ENCODE results near the gene SLC25A11.

The SLC25A11 gene

GRCh38 chr17:4978726-4979125 lies 38.9 kb upstream of the SLC25A11 start:
- no peak for TF ChIP-seq CTCF (IDR thresholded peaks at IDR 0.05; ENCODE audit: insufficient read depth, low read depth, low read length, missing control alignments)
- H3K4me3 ChIP-seq (ENCODE audit: low read length): no peak overlapping the region
- DNase-seq (ENCODE audit: low read depth): no peak

GRCh38 chr17:4974115-4974670 lies 34.3 kb upstream of the SLC25A11 start:
- no peak for TF ChIP-seq CTCF (IDR thresholded peaks at IDR 0.05; ENCODE audit: insufficient read depth, low read depth, low read length, missing control alignments)
- no peak overlapping the region for H3K4me3 ChIP-seq (ENCODE audit: low read length)
- no peak for DNase-seq (ENCODE audit: low read depth)

- H3K4me3 ChIP-seq (ENCODE audit: low read length): no peak overlapping the region
- no peak for TF ChIP-seq CTCF (IDR thresholded peaks at IDR 0.05; ENCODE audit: insufficient read depth, low read depth, low read length, missing control alignments)
- no peak for DNase-seq (ENCODE audit: low read depth)
These were observed 33.6 kb upstream of the SLC25A11 start for GRCh38 chr17:4973256-4974114.

- no peak overlapping the region for H3K4me3 ChIP-seq (ENCODE audit: low read length)
- no peak for DNase-seq (ENCODE audit: low read depth)
- TF ChIP-seq CTCF (IDR thresholded peaks at IDR 0.05; ENCODE audit: insufficient read depth, low read depth, low read length, missing control alignments): no peak
These were observed 32.9 kb upstream of the SLC25A11 start for GRCh38 chr17:4972752-4973151.

- no peak overlapping the region for H3K4me3 ChIP-seq (ENCODE audit: low read length)
- DNase-seq (ENCODE audit: low read depth): no peak
- TF ChIP-seq CTCF (IDR thresholded peaks at IDR 0.05; ENCODE audit: insufficient read depth, low read depth, low read length, missing control alignments): no peak
These were observed 32.5 kb upstream of the SLC25A11 start for GRCh38 chr17:4972322-4972721.

- no peak for DNase-seq (ENCODE audit: low read depth)
- TF ChIP-seq CTCF (IDR thresholded peaks at IDR 0.05; ENCODE audit: insufficient read depth, low read depth, low read length, missing control alignments): no peak
- no peak overlapping the region for H3K4me3 ChIP-seq (ENCODE audit: low read length)
These were observed 32.0 kb upstream of the SLC25A11 start for GRCh38 chr17:4971826-4972225.

Data from epithelial cell of esophagus (primary cell).